HTR-8/SVneo (cell line): ENCODE measurements around the gene SLC35G1.

Source experiments
- DNase-seq: peaks from one replicate; pipeline ENCODE4 v3.0.0; 2011; ENCODE audit warnings: low spot score, mixed read lengths; ENCODE audit not compliant: insufficient read length
- FAIRE-seq: peaks from 2 replicates; lab custom pipeline; 2011; peaks lifted over from hg19 to GRCh38; lab: Jason Lieb, UNC

SLC35G1 gene

GRCh38 chr10:93874309-93875031 is 19.3 kb upstream of the SLC35G1 start:
- no peak for FAIRE-seq

GRCh38 chr10:93875032-93875358 is 18.8 kb upstream of the SLC35G1 start:
- FAIRE-seq (no peak), DNase-seq (no peak)

More at GRCh38 chr10:93874309-93875031, 19.3 kb upstream of the SLC35G1 start:
- DNase-seq: no peak

GRCh38 chr10:93876381-93876780 is 17.4 kb upstream of the SLC35G1 start:
- DNase-seq: no peak
- no peak for FAIRE-seq

- FAIRE-seq: no peak
- DNase-seq: no peak
Measured at GRCh38 chr10:93879273-93879672, 14.5 kb upstream of the SLC35G1 start.

- FAIRE-seq: no peak
- peak; percentile 6 for DNase-seq
Measured at GRCh38 chr10:93894516-93895378, 969 bp downstream of the SLC35G1 start.

- no peak for FAIRE-seq
Measured at GRCh38 chr10:93897070-93897780, 3.4 kb downstream of the SLC35G1 start.

GRCh38 chr10:93899109-93899508 is 5.3 kb downstream of the SLC35G1 start:
- DNase-seq: no peak
- FAIRE-seq: no peak

More at GRCh38 chr10:93897070-93897780, 3.4 kb downstream of the SLC35G1 start:
- DNase-seq: no peak

GRCh38 chr10:93903051-93903450 is 9.3 kb downstream of the SLC35G1 start:
- FAIRE-seq: no peak
- DNase-seq: no peak

GRCh38 chr10:93904901-93905300 is 11.1 kb downstream of the SLC35G1 start:
- DNase-seq: no peak
- FAIRE-seq: no peak

- no peak for DNase-seq
- no peak for FAIRE-seq
Measured at GRCh38 chr10:93907059-93907458, 13.3 kb downstream of the SLC35G1 start.

GRCh38 chr10:93911866-93912265 is 18.1 kb downstream of the SLC35G1 start:
- no peak for FAIRE-seq
- no peak for DNase-seq

- DNase-seq (no peak), FAIRE-seq (no peak)
Measured at GRCh38 chr10:93912444-93912843, 18.7 kb downstream of the SLC35G1 start.

GRCh38 chr10:93913706-93914105 is 19.9 kb downstream of the SLC35G1 start:
- FAIRE-seq: no peak

GRCh38 chr10:93915598-93915997 is 21.8 kb downstream of the SLC35G1 start:
- DNase-seq (no peak), FAIRE-seq (no peak)

More at GRCh38 chr10:93913706-93914105, 19.9 kb downstream of the SLC35G1 start:
- no peak for DNase-seq

- peak; percentile 41 for DNase-seq
- no peak for FAIRE-seq
Measured at GRCh38 chr10:93916257-93917063, 22.7 kb downstream of the SLC35G1 start.

GRCh38 chr10:93917064-93917391 is 23.2 kb downstream of the SLC35G1 start:
- no peak for DNase-seq
- no peak for FAIRE-seq

- no peak for DNase-seq
- FAIRE-seq: no peak
Measured at GRCh38 chr10:93917821-93918220, 24.0 kb downstream of the SLC35G1 start.

- FAIRE-seq: no peak
- DNase-seq: no peak
Measured at GRCh38 chr10:93921338-93921737, 27.6 kb downstream of the SLC35G1 start.

GRCh38 chr10:93926613-93927012 is 32.8 kb downstream of the SLC35G1 start:
- FAIRE-seq (no peak), DNase-seq (no peak)

- DNase-seq (no peak), FAIRE-seq (peak; percentile 33)
Measured at GRCh38 chr10:93938140-93938539, 44.4 kb downstream of the SLC35G1 start.
